HG03521 (cell line): ENCODE results near the gene DNAJC3.

Experiments
- ATAC-seq: cut with Tn5 transposase; IDR thresholded peaks from one replicate; pipeline ENCODE4 v1.9.1; 2021; ENCODE audit warnings: mild to moderate bottlenecking, moderate library complexity; ENCODE audit not compliant: unreplicated experiment

DNAJC3 gene

DNA sequence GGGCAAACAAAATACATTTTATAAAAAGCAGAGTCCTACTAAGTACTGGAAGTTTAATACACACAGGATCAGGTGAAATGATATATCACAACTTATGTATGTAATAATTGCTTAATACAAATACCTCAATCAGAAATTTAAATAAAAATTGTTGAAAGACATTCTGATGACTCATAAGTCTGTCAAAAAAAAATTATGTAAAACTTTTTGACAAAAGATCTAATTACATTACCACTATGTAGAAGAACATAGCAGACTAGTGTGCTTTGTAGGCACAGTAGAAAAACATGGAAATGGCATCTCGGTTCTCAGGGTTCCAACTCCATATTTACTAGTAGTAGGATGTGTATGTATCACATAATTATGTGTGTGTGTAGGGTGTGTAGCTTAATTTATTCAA is 156.2 kb downstream of the DNAJC3 start:
- no peak for ATAC-seq

DNA sequence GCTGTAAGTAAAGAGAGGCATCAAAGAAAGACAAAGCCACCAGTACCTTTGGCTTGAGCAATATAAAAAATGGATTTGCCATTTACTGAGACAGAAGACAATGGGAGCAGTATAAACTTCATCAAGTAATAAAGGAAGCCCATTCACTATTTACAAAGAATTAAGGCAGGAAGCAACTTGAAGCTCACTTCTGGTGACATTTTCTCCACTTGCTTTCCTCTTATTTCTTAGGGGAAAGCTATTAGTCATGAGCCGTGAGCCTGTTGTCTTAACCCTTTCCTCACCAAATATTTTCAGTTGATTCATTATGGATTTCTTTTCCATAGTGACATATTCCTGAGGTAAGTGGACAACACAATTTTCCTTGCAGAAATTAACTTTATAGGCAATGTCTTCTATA is 156.8 kb downstream of the DNAJC3 start:
- ATAC-seq = no peak

DNA sequence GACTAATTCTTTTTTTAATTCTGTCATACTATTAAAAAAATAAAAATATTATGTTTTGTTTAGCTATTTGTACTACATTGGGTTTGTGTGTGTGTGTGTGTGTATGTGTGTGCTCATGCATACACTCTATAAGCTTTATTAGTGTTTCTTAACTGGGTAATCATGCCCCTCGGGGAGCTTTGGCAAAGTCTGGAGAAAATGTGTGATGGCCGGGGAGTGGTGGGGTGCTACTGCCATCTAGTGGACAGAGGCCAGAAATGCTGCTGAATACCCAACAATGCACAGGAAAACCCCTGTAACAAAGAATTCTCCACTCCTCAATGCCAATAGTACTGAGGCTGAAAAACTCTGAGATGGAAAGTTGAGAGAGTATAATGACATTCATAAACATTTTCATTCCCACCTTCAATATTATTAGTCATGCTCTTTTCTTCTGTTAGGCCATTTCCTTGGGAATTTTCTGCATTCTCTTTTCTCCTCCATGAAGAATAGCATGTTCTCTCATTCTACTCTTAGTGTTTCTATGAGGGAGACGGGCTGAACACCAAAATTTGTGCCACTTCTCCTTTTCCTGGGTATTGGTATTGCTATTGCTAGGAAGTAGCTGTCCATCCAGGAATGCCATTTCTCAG is 157.3 kb downstream of the DNAJC3 start:
- ATAC-seq = peak; percentile 77

DNA sequence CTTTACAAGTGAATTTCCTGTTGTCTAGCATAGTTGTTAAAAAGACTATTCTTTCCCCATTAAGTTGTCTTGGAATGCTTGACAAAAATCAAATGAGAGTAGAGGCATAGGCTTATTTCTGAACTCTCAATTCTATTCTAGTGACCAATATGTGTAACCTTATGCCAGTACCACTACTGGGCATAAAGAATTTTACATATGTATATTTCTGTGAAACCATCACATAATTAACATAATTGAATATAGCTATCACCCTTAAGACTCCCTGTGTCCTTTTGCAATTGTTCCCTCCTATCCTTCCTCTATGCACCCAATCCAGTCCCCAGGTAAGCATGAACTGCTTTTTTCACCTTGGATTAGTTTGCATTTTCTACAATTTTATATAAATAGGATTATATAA is 165.0 kb downstream of the DNAJC3 start:
- no peak for ATAC-seq

DNA sequence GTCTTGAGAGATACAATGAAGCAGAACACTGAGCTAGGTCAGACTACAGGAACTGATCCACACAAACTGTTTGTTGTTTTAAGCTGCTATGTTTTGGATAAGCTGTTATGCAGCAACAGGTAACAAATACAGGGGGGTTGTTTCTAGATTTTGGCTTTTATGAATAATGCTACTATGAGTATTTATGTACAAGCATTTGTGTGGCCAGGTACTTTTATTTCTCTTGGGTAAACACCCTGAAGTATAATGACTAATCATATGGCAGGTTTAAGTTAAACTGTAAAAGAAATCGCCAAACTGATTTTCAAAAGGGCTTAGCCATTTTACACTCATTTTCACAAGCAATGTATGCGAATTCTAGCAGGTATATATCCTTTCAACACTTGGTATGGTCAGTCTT is 166.0 kb downstream of the DNAJC3 start:
- ATAC-seq = no peak
